ENCODE results near the gene C17orf50. TPM values are rescaled to one million over a fixed set of nuclear protein-coding genes. Genes with fewer than 3 reads are reported as not detected.

C17orf50 gene
- total RNA-seq, 1 donor from 2014 or later, result not detected

- DNase-seq (ENCODE audit: low spot score), result no peak
Observed at GRCh38 chr17:35784895-35785294, 24.2 kb downstream of the C17orf50 start.

- DNase-seq (ENCODE audit: low spot score), result peak; percentile 94
Observed at GRCh38 chr17:35786941-35787432, 26.3 kb downstream of the C17orf50 start.

GRCh38 chr17:35788477-35789368 is 28.0 kb downstream of the C17orf50 start:
- peak; percentile 92 for DNase-seq (ENCODE audit: low spot score)

- no peak for DNase-seq (ENCODE audit: low spot score)
Observed at GRCh38 chr17:35790841-35791240, 30.2 kb downstream of the C17orf50 start.

DNA sequence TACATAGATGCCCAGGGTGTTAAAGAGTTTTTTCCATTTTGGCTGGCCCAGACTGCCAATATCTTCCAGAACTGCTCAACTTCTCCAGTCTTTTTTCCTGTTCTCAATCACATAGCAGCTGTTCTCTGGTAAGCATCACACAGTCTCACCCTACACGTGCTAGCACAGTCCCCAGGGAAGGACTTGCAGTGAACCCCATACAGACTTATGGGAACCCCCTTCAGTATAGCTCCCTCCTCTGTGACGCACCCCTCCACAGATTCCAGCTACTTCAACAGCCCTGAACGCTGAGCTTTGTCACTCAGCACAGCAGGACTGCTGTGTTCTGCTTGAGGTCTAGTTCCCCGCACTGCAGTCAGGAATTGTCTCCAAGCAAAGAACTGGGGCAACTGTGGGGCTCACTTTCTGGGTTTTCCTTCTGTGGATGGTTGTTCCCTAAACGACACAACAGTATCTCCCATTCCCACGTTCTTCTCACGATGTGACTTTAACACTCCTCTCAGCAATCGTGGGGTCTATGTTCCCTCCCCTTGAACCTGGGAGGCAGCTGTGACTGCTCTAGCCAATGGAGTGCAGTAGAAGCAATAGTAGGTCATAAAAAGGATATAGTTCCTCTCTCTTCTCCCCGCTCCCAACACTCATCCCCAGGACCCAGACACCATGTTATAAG is 31.1 kb downstream of the C17orf50 start:
- no peak for DNase-seq (ENCODE audit: low spot score)

DNA sequence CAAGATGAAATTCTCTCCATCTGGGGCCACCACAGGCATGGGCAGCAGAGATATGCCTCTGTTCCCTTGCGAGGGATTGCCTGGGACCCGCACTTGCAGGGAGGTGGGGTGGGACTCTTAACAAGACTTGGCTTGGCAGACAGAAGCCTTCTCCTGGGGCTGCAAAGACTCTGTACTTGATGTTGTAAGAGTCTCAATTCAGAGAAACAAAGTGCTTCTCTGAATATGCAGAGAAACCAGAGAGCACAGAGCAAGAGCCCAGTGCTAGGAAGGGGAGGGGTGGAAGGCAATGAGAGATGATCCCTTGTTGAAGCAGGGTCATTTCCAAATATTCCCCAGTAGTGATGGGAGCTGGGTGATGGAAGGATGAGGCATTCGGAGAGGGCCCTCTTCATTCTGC is 32.6 kb downstream of the C17orf50 start:
- no peak for DNase-seq (ENCODE audit: low spot score)

DNA sequence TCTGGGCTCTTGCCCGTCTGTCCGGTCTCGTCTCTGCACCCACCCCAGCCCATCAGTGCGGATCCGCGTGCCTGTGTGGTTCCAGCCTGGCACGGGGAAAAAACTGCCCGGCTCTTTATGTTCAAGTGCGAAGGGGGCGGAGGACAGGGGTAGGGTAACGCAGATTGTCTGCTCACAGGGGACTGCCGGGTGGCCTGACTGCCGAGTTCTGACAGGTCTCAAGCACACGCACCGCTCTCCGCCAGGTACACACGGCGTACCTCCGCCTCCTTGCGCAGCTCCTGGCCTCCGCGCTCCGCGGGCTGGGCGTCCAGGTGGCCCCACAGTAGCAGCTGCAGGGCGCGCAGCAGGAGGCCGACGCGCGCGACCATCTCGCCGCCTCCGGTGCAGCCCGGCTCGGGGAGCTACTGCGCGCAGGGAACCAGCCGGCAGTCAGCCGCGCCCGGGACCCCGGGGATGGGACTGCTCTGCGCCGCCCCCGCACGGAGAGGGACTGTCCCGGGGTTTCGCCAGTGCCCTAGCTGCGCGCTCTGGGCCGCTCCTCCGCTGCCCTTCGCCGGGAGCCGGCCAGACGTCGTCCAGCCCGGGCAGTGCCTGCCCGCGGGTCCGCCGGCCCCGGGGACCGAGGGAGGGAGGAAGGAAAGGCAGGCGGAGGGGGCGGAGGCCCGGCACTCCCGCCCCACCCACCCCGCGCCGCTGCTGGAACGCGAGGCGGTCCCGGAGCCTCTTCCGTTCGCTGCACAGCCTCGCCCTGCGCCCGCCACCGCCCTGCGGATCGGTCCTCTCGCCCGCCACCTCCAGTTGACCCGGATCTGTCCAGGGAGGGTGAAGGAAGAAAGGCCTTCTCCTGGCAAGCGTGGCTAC is 34.6 kb downstream of the C17orf50 start, which contains the start of gene MMP28:
MMP28 (minus strand) TSS at position 635 of the 864 bp plus-strand sequence; CDS start at position 371, 264 bp downstream.
- peak; percentile 55 for DNase-seq (ENCODE audit: low spot score)

DNA sequence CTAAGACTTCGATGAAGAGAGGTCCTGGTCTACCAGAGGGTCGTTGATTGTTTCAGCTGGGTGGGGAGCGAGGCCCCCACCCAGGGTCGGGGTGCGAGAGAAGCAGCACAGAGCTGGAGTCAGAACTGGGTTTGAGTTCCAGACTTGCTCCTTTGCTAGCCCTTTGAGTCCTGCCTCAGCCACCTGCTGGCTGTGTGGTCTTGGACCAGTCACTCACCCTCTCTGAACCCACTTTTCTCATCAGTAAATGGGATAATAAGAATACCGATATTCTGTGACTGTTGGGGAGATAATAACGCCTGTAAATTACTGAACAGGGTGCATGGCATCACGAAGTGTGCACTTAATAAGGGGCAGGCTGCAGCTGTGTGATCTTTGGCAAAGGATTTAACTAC is 35.2 kb downstream of the C17orf50 start:
- DNase-seq (ENCODE audit: low spot score), result no peak

DNA sequence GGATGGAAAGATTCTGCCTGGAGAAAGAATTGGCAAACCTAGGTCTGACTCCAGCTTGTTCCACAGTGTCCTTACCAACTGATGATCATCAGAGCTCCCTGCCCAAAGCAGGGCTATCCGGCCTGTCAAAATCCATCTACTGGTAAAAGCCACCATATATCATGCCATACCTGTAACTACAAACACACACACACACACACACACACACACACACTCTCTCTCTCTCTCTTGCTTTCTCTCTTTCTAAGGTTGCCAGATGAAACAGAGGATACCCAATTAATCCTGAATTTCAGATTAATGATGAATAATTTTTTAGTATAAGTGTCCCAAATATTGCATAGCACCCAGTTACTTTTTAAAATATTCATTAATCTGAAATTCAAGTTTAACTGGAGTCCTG is 36.3 kb downstream of the C17orf50 start:
- DNase-seq (ENCODE audit: low spot score), result no peak

DNA sequence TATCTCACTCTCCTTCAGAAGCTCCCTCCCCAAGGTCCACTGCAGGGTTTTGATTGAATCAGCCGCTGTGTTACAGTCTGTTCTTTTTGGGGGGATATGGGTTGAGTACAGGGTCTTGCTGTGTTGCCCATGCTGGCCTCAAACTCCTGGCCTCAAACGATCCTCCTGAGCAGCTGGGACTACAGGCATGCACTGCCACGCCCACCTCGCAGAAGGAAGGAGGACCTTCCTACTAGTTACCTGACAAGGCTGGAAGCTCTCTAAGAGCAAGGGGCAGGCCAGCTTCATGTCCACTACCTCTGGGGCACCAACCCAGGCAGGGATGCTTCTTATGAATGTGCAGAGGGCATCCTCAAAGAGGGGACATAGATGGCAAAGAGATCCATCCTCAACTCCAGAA is 36.7 kb downstream of the C17orf50 start:
- DNase-seq (ENCODE audit: low spot score), result no peak

GRCh38 chr17:35797918-35798317 is 37.2 kb downstream of the C17orf50 start:
- DNase-seq (ENCODE audit: low spot score), result no peak

GRCh38 chr17:35799942-35800341 is 39.3 kb downstream of the C17orf50 start:
- peak; percentile 86 for DNase-seq (ENCODE audit: low spot score)

GRCh38 chr17:35801583-35802224 is 41.0 kb downstream of the C17orf50 start:
- DNase-seq (ENCODE audit: low spot score), result peak; percentile 96

GRCh38 chr17:35804658-35805192 is 44.0 kb downstream of the C17orf50 start:
- peak; percentile 97 for DNase-seq (ENCODE audit: low spot score)

DNA sequence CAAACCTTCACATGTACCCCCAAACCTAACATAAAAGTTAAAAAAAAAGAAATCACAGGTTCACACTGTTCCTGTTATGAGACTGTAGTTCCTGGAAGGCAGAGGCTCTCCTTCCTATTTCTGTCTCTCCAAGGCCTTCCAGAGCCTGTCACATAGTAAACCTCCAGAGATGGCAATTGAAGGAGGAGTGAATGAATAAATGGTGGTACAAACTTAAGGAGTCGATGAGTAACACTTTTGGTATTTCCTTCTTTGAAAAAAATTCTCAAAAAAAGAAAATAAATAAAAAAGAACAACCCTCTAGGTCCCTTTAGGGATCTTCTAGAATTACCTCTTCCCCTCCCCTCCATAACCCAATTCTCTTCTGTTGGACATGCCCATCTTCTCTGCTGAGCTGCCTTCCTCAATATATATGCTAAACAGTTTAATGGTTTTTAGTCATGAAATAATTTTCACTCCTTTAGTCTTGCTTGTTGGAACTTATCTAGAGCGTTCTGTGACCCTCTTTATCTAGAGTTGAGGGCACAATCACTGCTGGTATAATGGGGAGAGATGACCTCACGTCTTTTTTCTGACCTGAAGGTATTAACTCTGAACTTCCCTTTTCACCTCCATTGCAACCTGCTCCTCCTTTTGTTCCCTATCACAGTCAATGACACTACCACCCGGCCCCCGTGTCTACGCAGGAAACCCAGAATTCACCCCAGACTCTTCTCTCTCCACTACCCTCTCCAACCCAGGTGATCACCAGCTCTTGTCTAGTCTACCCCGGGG is 46.9 kb downstream of the C17orf50 start:
- DNase-seq (ENCODE audit: low spot score), result no peak

GRCh38 chr17:35808240-35808961 is 47.7 kb downstream of the C17orf50 start:
- no peak for DNase-seq (ENCODE audit: low spot score)

DNA sequence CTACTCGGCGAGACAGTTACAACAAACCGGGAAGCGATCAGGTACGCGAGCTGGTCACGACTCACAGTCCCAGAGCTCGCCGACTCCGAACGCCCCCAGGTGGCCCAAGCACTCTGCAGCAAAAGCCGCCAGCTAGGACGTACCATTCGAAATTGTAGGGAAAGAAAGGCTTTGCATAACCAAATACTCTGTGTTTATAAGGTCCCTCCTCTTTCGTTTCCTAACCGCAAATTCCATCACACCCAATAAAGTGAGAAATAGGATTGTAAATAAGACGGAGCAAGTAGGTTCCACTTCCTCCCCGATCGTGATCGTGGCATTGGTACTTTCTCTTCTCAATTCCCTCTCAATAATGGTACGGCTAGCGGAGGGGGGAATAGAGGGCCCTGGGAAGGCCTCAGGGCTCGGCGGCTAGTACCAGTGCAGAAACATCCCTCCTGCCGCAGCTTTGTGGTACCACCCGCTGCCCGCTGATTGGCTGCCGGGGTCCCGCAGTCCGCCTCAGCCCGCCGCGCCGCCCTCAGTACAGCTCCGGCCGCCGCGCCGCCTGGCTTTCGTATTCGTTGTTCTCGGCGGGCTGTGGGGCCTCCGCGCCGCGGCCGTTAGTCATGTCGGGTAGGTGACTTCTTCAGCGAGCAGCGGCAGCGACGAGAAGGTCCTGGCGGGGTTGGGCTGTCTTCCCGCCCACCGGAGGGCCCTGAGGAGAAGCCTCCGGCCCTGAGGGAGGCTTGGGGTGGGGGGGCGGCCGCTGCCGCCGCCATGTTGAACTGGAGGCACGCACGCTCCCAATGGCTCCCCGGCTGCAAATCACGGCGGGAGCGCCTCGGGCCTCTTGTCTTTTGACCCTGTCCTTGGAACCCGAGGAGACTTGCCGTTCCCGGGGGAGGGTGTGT is 48.5 kb downstream of the C17orf50 start, which contains the start of gene TAF15:
TAF15 (plus strand) TSS at position 523 of the 893 bp plus-strand sequence; CDS start at position 609, 86 bp downstream.
- peak; percentile 99 for DNase-seq (ENCODE audit: low spot score)

GRCh38 chr17:35809855-35810461 is 49.3 kb downstream of the C17orf50 start:
- no peak for DNase-seq (ENCODE audit: low spot score)

All from umbilical cord (tissue), 2 donors.